Testis (tissue), 3 donors: ENCODE results near the gene NBEA. TPM values are rescaled to one million over a fixed set of nuclear protein-coding genes. Genes with fewer than 3 reads are reported as not detected.

Experiments used
- DNase-seq: peaks from one replicate; pipeline ENCODE4 v3.0.0-alpha.2; 2019
- H3K27ac ChIP-seq, 2 donors: fragments of 200-600 bp; sonication (generic); one replicate each; pipeline ENCODE4 v1.5.1; 2019
- H3K27me3 ChIP-seq: fragments of 200-600 bp; sonication (generic); one replicate; pipeline ENCODE4 v1.5.1; 2019
- H3K36me3 ChIP-seq: fragments of 200-600 bp; sonication (generic); one replicate; pipeline ENCODE4 v1.5.1; 2017; ENCODE audit warnings: low read depth; ENCODE audit errors: missing control alignments
- H3K4me1 ChIP-seq: fragments of 200-600 bp; sonication (generic); one replicate; pipeline ENCODE4 v1.5.1; 2019
- H3K4me3 ChIP-seq, 2 donors: fragments of 200-600 bp; sonication (generic); one replicate each; pipeline ENCODE4 v1.5.1; 2017 to 2019
- H3K9me3 ChIP-seq: fragments of 200-600 bp; sonication (generic); one replicate; pipeline ENCODE4 v1.5.1; 2017
- POLR2A ChIP-seq: fragments of 450-650 bp; IDR thresholded peaks from one replicate; pipeline ENCODE4 v1.6.1; 2017; ENCODE audit warnings: antibody characterized with exemption, mild to moderate bottlenecking, moderate library complexity
- WGBS, 2 donors: methylation state at CpG; one replicate each; pipeline ENCODE4 v1.1.5; 2018; 5-methylcytosine and 5-hydroxymethylcytosine counted together
- intact Hi-C: fragments of 100-400 bp; cut with DNase I; formaldehyde crosslinking; loops from one replicate; pipeline ENCODE4 v1.15.1; 2023; ENCODE audit warnings: low total_unique reads
- polyA plus RNA-seq: library from polyadenylated mRNA; stranded (reverse); fragments of 350-450 nt; fragmentation: Illumina TruSeq; extraction: RNeasy Lipid Tissue Mini Kit (QIAGEN cat#74804); gene quantifications from one replicate; pipeline ENCODE4 v1.2.3, GENCODE V29; 2014; ENCODE audit warnings: low read depth, low replicate concordance; ENCODE audit not compliant: insufficient read depth
- total RNA-seq, 2 donors: library from RNA; depleted of rRNA; stranded (reverse); fragments of >200 nt; gene quantifications; one replicate each; pipeline ENCODE4 v1.2.3, GENCODE V29; 2016
- TF ChIP-seq, protein P1 (sequence below), 3 experiments: fragments of 450-650 bp in 2 of 3; fragments of 200-600 bp in 1 of 3; sonication (generic) in 1 of 3; IDR thresholded peaks; one replicate each; pipeline ENCODE4 v1.5.1; 2016 to 2019; ENCODE audit warnings: antibody characterized with exemption in 3 of 3, mild to moderate bottlenecking in 2 of 3, moderate library complexity in 1 of 3

Gene NBEA
- total and polyA plus RNA-seq, 3 donors from 2014 or later, result 8.6 to 22.2 (median 18.3) TPM

DNA sequence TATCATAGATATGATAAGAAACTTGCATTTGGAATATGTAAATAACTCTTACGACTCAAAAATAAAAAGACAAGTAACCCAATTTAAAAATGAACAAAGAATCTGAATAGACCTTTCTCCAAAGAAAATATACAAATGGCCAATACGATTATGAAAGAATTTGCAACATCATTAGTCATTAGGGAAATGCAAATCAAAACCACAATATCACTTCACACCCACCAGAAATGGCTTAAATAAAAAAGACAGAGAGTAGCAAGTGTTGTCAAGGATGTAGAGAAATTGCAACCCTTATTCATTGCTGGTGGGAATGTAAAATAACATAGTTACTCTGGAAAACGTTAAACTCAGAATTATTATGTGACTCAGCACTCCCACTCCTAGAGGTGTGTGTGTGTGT is 761.0 kb downstream of the NBEA start:
- no peak overlapping the region for H3K27ac ChIP-seq
- WGBS, 2 donors, result 61 to 64% methylated on average over 3 of the region's 3 CpGs
- no peaks in the 10 kb centered on the region for H3K36me3 ChIP-seq
- TF ChIP-seq POLR2A, result no peak
- TF ChIP-seq, protein P1, sequence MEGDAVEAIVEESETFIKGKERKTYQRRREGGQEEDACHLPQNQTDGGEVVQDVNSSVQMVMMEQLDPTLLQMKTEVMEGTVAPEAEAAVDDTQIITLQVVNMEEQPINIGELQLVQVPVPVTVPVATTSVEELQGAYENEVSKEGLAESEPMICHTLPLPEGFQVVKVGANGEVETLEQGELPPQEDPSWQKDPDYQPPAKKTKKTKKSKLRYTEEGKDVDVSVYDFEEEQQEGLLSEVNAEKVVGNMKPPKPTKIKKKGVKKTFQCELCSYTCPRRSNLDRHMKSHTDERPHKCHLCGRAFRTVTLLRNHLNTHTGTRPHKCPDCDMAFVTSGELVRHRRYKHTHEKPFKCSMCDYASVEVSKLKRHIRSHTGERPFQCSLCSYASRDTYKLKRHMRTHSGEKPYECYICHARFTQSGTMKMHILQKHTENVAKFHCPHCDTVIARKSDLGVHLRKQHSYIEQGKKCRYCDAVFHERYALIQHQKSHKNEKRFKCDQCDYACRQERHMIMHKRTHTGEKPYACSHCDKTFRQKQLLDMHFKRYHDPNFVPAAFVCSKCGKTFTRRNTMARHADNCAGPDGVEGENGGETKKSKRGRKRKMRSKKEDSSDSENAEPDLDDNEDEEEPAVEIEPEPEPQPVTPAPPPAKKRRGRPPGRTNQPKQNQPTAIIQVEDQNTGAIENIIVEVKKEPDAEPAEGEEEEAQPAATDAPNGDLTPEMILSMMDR (IDR thresholded peaks at IDR 0.05), result no peak
- H3K9me3 ChIP-seq, result no peaks in the 10 kb centered on the region
- H3K4me1 ChIP-seq, result no peaks in the 10 kb centered on the region
- intact Hi-C loops, result no loop called here
- H3K4me3 ChIP-seq, result no peak overlapping the region
- H3K27me3 ChIP-seq, result no peaks in the 10 kb centered on the region
- DNase-seq, result no peak

DNA sequence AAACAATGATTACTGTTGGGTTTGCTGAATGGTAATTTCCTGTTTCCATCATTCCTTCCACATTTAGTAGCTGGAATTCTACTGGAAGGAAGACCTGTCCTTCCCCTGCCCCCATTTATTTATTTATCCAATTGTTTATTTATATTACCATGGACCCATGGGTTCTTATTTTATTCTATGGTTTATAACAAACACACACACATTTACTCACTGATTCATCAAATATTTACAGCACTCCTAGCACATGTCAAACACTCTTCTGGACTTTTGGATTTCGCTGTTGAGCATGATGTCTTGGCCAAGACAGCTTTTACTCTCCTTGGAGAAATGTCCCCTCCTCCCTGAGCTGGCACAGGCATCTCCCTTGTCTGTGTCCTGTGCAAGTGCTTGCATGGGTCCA is 762.3 kb downstream of the NBEA start:
- Histone ChIP-seq H3K9me3 (no peaks in the 10 kb centered on the region), H3K4me1 (no peaks in the 10 kb centered on the region), H3K27me3 (no peaks in the 10 kb centered on the region), H3K36me3 (no peaks in the 10 kb centered on the region), H3K27ac (no peak overlapping the region), H3K4me3 (no peak overlapping the region)
- DNase-seq, result no peak
- WGBS, 2 donors, result 93 to 100% methylated on average over 1 of the region's 1 CpG
- no peak for TF ChIP-seq POLR2A
- TF ChIP-seq, protein P1 (IDR thresholded peaks at IDR 0.05), result no peak
- intact Hi-C loops, result no loop called here

DNA sequence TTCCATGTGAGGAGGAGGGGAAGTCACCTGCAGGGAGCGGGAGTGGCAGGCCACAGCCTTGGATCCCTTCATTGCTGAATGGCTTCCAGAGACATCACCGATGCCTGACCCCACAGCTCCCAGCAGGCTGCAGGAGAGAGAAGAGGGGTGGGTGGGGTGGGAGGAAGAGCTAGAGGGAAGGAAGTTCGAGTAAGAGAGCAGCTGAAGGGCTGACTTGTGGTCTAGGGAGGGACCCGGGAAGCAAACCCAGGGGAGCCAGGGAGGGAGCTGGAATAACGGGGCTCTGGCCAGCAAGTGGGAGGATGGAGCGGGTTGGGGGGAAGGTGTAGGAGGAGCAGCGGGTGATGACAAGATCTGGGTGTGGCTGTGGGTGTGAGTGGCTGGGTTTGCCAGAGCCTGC is 764.2 kb downstream of the NBEA start:
- Histone ChIP-seq H3K27ac (no peak overlapping the region), H3K4me1 (no peaks in the 10 kb centered on the region), H3K36me3 (no peaks in the 10 kb centered on the region), H3K4me3 (no peak overlapping the region), H3K27me3 (no peaks in the 10 kb centered on the region), H3K9me3 (no peaks in the 10 kb centered on the region)
- WGBS, 2 donors, result 79 to 83% methylated on average over 7 of the region's 7 CpGs
- no peak for DNase-seq
- intact Hi-C loops, result no loop called here
- TF ChIP-seq, protein P1 (IDR thresholded peaks at IDR 0.05), result no peak
- no peak for TF ChIP-seq POLR2A

DNA sequence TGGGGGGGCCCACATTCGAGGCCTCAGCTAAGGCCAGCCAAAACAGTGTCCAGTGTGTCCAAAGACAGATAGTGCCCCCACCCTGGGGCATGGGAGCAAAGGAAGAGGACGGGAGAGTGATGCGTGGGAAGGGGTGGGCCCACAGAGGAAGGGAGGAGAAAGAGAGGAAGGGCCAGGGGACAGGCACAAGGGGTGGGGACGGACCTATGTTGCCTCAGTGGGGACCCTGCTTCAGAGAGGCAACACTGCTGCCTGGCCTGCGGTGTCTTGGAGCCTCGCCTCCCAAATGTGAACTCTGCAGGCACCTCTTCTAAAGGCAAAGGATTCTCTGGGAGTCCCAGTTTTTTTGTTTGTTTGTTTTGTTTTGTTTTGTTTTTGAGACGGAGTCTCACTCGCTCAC is 764.7 kb downstream of the NBEA start:
- Histone ChIP-seq H3K4me1 (no peaks in the 10 kb centered on the region), H3K4me3 (no peak overlapping the region), H3K27ac (no peak overlapping the region), H3K36me3 (no peaks in the 10 kb centered on the region), H3K27me3 (no peaks in the 10 kb centered on the region), H3K9me3 (no peaks in the 10 kb centered on the region)
- TF ChIP-seq, protein P1 (IDR thresholded peaks at IDR 0.05), result no peak
- no peak for TF ChIP-seq POLR2A
- no peak for DNase-seq
- intact Hi-C loops, result no loop called here
- WGBS, 2 donors, result 88 to 93% methylated on average over 8 of the region's 8 CpGs

DNA sequence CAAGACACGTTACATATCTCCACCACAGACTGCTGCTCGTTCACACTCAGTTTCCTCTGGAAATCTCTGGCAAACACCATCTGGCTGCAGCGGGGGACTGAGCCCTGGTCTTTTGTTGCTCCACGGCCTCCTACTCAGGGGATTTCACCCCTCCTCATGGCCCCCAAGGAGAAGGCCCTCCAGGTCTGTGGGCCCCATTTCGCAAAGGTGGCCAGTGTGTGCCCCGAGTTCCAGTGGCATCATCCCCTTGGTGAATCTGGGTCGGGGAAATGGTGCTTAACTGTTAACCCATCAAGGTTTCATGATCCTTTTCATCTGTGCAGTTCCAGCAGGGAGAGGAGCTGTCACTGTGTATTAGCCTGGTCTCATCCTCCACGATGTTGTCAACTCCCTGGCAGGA is 769.8 kb downstream of the NBEA start:
- H3K27me3 ChIP-seq, result no peaks in the 10 kb centered on the region
- no peaks in the 10 kb centered on the region for H3K9me3 ChIP-seq
- no peaks in the 10 kb centered on the region for H3K4me1 ChIP-seq
- 77 to 90% methylated on average over 8 of the region's 8 CpGs for WGBS, 2 donors
- intact Hi-C loops, result no loop called here
- H3K4me3 ChIP-seq, result no peak overlapping the region
- TF ChIP-seq, protein P1 (IDR thresholded peaks at IDR 0.05), result no peak
- no peak for TF ChIP-seq POLR2A
- H3K36me3 ChIP-seq, result no peaks in the 10 kb centered on the region
- no peak for DNase-seq
- no peak overlapping the region for H3K27ac ChIP-seq
